Measurements from ENCODE around the gene SCAMP1. TPM values are rescaled to one million over a fixed set of nuclear protein-coding genes. Genes with fewer than 3 reads are reported as not detected.
A peak's percentile ranks its signal among the peaks of the same experiment; 100 is the strongest.
"Not testable (repeated sequence)": the region's sequence is repeated elsewhere in the genome, so short reads cannot be mapped to it uniquely, and the experiment has no call there.

Gene SCAMP1
- total and polyA plus RNA-seq, 5 donors from 2014 or later = 22.1 to 44.8 (median 41.2) TPM

DNA sequence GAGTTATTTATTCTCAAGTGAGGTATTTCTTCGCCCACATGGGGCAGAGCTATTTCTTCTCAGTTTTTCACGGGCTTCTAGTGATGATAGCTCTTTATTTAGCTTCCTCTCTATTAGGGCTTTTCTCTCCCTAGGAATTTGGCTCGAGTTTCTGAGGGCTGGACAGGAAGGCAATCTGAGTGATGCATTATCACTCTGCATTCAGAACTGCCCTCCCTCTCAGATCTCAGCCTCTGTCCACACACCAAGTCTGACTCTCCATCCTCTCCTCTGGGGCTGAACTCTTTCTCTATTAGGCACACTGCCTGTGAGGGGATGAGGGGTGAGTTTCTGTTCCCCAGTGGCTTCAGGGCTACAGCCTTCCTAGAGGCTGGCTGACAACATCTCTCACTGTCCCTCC, 14.9 kb upstream of the SCAMP1 start:
- Histone ChIP-seq H3K4me1 (ENCODE audit: control insufficient read depth, insufficient read depth, low read length, poor library complexity, severe bottlenecking) (no peaks in the 10 kb centered on the region), H3K9me3 (ENCODE audit: control insufficient read depth in 2 of 2, low read length in 2 of 2) (no peaks in the 10 kb centered on the region), H3K27me3 (ENCODE audit: control insufficient read depth, insufficient read depth, low read length) (peaks cover 5% of the 10 kb centered on the region), H3K4me3 (ENCODE audit: low read depth, low read length) (no peak overlapping the region), H3K36me3 (ENCODE audit: control insufficient read depth, insufficient read depth, low read length) (no peaks in the 10 kb centered on the region), H3K27ac (ENCODE audit: insufficient read depth, low read length, poor library complexity, severe bottlenecking) (no peak overlapping the region)
- no peak for DNase-seq
- ATAC-seq (ENCODE audit: low read depth in 2 of 2) = no peak
- H3K36me3 Mint-ChIP-seq = no peaks in the 10 kb centered on the region
- peaks cover 0 to 2% (median 0%) of the 10 kb centered on the region in 7 donors for H3K9me3 Mint-ChIP-seq
- H3K27me3 Mint-ChIP-seq = peaks cover 42% of the 10 kb centered on the region
- no peak overlapping the region for H3K27ac Mint-ChIP-seq
- H3K4me1 Mint-ChIP-seq = no peaks in the 10 kb centered on the region
- H3K4me3 Mint-ChIP-seq = no peak overlapping the region

DNA sequence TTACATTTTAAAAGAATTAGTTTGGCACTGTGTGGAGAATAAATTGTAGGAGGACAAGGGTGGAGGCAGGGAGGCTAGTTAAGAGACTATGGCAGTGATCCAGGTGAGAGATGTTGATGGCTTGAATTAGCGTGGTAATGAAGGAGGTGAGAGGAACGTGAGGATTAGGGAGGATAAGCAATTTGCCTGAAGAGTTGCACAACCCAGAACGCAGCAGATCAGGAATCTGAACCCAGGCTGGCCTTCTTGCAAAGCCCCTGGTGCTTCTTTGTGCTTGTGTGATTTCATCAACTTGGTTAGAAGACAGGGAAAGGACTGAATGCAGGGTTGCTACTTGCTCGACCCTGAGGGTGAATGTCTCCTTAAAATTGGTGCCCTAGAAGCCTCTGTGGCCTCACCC, 6.9 kb upstream of the SCAMP1 start:
- H3K27ac ChIP-seq (ENCODE audit: insufficient read depth, low read length, poor library complexity, severe bottlenecking) = no peak overlapping the region
- no peak overlapping the region for H3K4me3 Mint-ChIP-seq
- H3K36me3 Mint-ChIP-seq = no peaks in the 10 kb centered on the region
- H3K36me3 ChIP-seq (ENCODE audit: control insufficient read depth, insufficient read depth, low read length) = no peaks in the 10 kb centered on the region
- H3K9me3 ChIP-seq (ENCODE audit: control insufficient read depth in 2 of 2, low read length in 2 of 2) = no peaks in the 10 kb centered on the region
- DNase-seq = no peak
- peaks cover 1% of the 10 kb centered on the region for H3K27me3 ChIP-seq (ENCODE audit: control insufficient read depth, insufficient read depth, low read length)
- H3K4me1 Mint-ChIP-seq = peaks cover 10 to 19% (median 15%) of the 10 kb centered on the region in 4 donors
- peaks cover 9% of the 10 kb centered on the region for H3K27me3 Mint-ChIP-seq
- no peak for ATAC-seq (ENCODE audit: low read depth in 2 of 2)
- H3K27ac Mint-ChIP-seq = no peak overlapping the region
- peaks cover 5% of the 10 kb centered on the region for H3K4me1 ChIP-seq (ENCODE audit: control insufficient read depth, insufficient read depth, low read length, poor library complexity, severe bottlenecking)
- peaks cover 0 to 3% (median 0%) of the 10 kb centered on the region in 7 donors for H3K9me3 Mint-ChIP-seq
- H3K4me3 ChIP-seq (ENCODE audit: low read depth, low read length) = no peak overlapping the region

DNA sequence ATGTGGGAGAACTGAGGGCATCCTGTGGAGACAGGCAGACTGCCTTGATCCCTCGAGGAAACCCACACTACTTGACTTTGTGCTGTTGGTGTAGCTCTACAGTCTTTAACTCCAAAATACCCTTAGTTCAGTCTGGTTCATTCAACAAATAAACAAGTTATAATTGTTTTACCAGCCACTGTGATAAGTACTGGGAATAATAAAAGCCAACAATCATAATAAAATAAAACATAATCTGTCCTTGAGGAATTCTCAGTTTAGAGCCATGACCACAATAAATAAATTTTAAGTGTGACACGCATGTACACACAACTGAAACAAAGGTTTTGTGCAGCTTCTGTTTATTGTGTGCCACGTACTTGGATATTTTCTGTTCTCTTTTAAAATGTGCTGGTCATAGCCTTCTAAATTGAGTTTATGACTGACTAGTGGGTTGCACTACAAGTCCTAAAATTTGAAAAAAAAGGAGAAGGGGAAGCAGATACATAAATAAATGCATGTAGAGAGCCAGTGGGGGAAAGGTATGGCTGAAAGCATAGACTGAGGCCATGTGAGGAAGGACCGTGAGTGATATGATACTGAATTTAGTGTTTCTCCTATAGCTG, 6.2 kb upstream of the SCAMP1 start:
- H3K9me3 Mint-ChIP-seq = peaks cover 0 to 2% (median 0%) of the 10 kb centered on the region in 7 donors
- DNase-seq (no peak), ATAC-seq (ENCODE audit: low read depth in 2 of 2) (no peak)
- Histone ChIP-seq H3K36me3 (ENCODE audit: control insufficient read depth, insufficient read depth, low read length) (no peaks in the 10 kb centered on the region), H3K4me3 (ENCODE audit: low read depth, low read length) (no peak overlapping the region), H3K27ac (ENCODE audit: insufficient read depth, low read length, poor library complexity, severe bottlenecking) (no peak overlapping the region), H3K9me3 (ENCODE audit: control insufficient read depth in 2 of 2, low read length in 2 of 2) (no peaks in the 10 kb centered on the region), H3K27me3 (ENCODE audit: control insufficient read depth, insufficient read depth, low read length) (no peaks in the 10 kb centered on the region), H3K4me1 (ENCODE audit: control insufficient read depth, insufficient read depth, low read length, poor library complexity, severe bottlenecking) (peaks cover 12% of the 10 kb centered on the region)
- H3K36me3 Mint-ChIP-seq = no peaks in the 10 kb centered on the region
- H3K27me3 Mint-ChIP-seq = peaks cover 9% of the 10 kb centered on the region
- no peak overlapping the region for H3K27ac Mint-ChIP-seq
- no peak overlapping the region for H3K4me3 Mint-ChIP-seq
- H3K4me1 Mint-ChIP-seq = peaks cover 16 to 25% (median 20%) of the 10 kb centered on the region in 4 donors

DNA sequence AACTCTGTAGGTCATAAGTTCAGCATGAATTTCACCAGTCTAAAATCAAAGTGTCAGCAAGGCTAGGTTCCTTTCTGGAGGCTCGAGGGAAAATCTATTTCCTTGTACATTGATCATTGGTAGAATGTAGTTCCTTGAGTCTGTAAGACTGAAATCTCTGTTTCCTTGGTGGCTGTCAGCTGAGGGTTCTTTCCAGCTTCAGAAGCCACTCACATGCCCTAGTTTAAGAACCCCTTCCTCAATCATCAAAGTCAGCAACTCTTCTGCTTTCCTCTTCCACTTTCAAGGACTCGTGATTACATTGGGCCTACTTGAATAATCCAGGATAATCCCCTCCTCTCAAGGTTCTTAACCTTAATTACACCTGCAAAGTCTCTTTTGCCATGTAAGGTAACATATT, 4.9 kb upstream of the SCAMP1 start:
- Mint-ChIP-seq H3K27me3 (peaks cover under 1% of the 10 kb centered on the region), H3K27ac (peak overlapping the region in 1 of 3 donors; percentile 39), H3K4me3 (no peak overlapping the region), H3K36me3 (no peaks in the 10 kb centered on the region), H3K4me1 (peaks cover 18 to 35% (median 26%) of the 10 kb centered on the region in 4 donors), H3K9me3 (peaks cover 0 to 2% (median 0%) of the 10 kb centered on the region in 7 donors)
- DNase-seq = no peak
- H3K27ac ChIP-seq (ENCODE audit: insufficient read depth, low read length, poor library complexity, severe bottlenecking) = no peak overlapping the region
- no peak for ATAC-seq (ENCODE audit: low read depth in 2 of 2)
- H3K9me3 ChIP-seq (ENCODE audit: control insufficient read depth in 2 of 2, low read length in 2 of 2) = no peaks in the 10 kb centered on the region
- no peaks in the 10 kb centered on the region for H3K27me3 ChIP-seq (ENCODE audit: control insufficient read depth, insufficient read depth, low read length)
- no peaks in the 10 kb centered on the region for H3K36me3 ChIP-seq (ENCODE audit: control insufficient read depth, insufficient read depth, low read length)
- H3K4me3 ChIP-seq (ENCODE audit: low read depth, low read length) = no peak overlapping the region
- peaks cover 19% of the 10 kb centered on the region for H3K4me1 ChIP-seq (ENCODE audit: control insufficient read depth, insufficient read depth, low read length, poor library complexity, severe bottlenecking)

DNA sequence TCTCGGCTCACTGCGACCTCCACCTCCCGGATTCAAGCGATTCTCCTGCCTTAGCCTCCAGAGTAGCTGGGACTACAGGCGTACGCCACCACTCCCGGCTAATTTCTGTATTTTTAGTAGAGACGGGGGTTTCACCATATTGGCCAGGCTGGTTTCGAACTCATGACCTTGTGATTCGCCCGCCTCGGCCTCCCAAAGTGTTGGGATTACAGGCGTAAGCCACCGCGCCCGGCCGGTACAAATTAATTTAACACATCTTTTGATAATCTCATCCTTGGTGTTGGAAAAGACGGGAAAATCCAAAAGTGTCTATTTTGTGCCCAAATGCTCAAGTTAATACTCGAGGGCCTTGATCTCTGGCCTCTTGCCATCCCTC, 974 bp upstream of the SCAMP1 start:
- not testable (repeated sequence) for ATAC-seq (ENCODE audit: low read depth in 2 of 2)

DNA sequence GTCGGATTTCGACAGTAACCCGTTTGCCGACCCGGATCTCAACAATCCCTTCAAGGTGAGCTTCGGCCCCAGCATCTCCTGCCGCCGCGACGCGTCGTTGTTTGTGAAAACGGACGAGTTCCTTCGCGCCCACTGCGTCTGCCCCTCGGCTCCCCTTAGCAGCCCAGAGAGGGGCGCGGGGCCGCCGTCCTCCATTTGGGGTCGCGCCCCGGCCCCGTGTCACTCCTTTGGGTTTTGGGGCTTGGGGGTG, 182 bp downstream of the SCAMP1 start:
- no peaks in the 10 kb centered on the region for H3K27me3 Mint-ChIP-seq
- Histone ChIP-seq H3K36me3 (ENCODE audit: control insufficient read depth, insufficient read depth, low read length) (no peaks in the 10 kb centered on the region), H3K4me1 (ENCODE audit: control insufficient read depth, insufficient read depth, low read length, poor library complexity, severe bottlenecking) (peaks cover 29% of the 10 kb centered on the region), H3K27ac (ENCODE audit: insufficient read depth, low read length, poor library complexity, severe bottlenecking) (peak overlapping the region; percentile 83), H3K27me3 (ENCODE audit: control insufficient read depth, insufficient read depth, low read length) (no peaks in the 10 kb centered on the region), H3K4me3 (ENCODE audit: low read depth, low read length) (peak overlapping the region; percentile 58), H3K9me3 (ENCODE audit: control insufficient read depth in 2 of 2, low read length in 2 of 2) (no peaks in the 10 kb centered on the region)
- peak overlapping the region; percentile 97 to 98 (median 98) for H3K4me3 Mint-ChIP-seq
- H3K9me3 Mint-ChIP-seq = peaks cover 0 to 2% (median 0%) of the 10 kb centered on the region in 7 donors
- DNase-seq (no peak), ATAC-seq (ENCODE audit: low read depth in 2 of 2) (no peak)
- H3K4me1 Mint-ChIP-seq = peaks cover 34 to 70% (median 51%) of the 10 kb centered on the region in 4 donors
- no peaks in the 10 kb centered on the region for H3K36me3 Mint-ChIP-seq
- H3K27ac Mint-ChIP-seq = peak overlapping the region; percentile 89 to 97 (median 95)

More for the DNA sequence above, 974 bp upstream of the SCAMP1 start:
- H3K36me3 ChIP-seq (ENCODE audit: control insufficient read depth, insufficient read depth, low read length); H3K9me3 ChIP-seq (ENCODE audit: control insufficient read depth in 2 of 2, low read length in 2 of 2); H3K27me3 Mint-ChIP-seq; H3K9me3 Mint-ChIP-seq; DNase-seq; H3K27me3 ChIP-seq (ENCODE audit: control insufficient read depth, insufficient read depth, low read length); H3K36me3 Mint-ChIP-seq: not testable (repeated sequence)
- peak overlapping the region; percentile 83 for H3K27ac ChIP-seq (ENCODE audit: insufficient read depth, low read length, poor library complexity, severe bottlenecking)
- Mint-ChIP-seq H3K4me1 (peaks cover 38 to 66% (median 49%) of the 10 kb centered on the region in 4 donors), H3K27ac (peak overlapping the region; percentile 89 to 97 (median 95)), H3K4me3 (peak overlapping the region; percentile 97 to 98 (median 98))
- H3K4me3 ChIP-seq (ENCODE audit: low read depth, low read length) = peak overlapping the region; percentile 82
- H3K4me1 ChIP-seq (ENCODE audit: control insufficient read depth, insufficient read depth, low read length, poor library complexity, severe bottlenecking) = peaks cover 29% of the 10 kb centered on the region

DNA sequence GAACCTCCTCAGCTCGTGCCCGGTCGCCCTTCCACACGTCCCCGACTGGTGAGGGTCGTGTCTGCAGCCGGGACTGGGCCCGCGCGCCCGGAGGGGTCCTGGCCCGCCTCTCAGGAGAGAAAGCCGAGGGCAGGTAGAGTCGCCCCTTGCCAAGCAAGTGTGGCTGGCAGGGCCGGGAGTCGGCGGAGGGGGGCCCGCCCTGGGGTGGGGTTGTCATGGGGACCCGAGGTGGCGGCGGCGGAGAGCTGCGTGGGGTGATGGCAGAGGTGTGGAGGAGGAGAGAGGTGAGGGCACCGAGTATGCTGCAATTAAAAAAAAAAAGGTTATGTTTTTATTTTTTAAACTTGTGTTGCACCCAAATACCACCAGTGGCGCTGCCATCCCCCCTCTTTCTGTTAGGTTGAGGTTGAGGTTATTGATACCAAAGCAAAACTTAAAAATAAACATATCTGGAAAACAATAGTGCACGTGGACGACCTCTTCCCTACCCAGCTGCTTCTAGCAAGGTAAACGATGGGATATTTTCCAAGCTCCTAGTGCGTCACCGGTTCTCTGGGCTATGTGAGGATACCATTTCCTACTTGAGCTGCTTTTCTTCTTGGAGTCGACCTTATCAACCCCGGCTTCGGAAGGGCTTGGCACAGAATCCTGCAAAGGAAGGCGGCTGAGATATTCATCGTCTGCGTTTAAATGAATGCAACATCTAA, 660 bp downstream of the SCAMP1 start:
- peaks cover 32 to 70% (median 53%) of the 10 kb centered on the region in 4 donors for H3K4me1 Mint-ChIP-seq
- H3K36me3 Mint-ChIP-seq = no peaks in the 10 kb centered on the region
- DNase-seq (peak; percentile 65 to 80 (median 66)), ATAC-seq (ENCODE audit: low read depth in 2 of 2) (peak; percentile 50 to 58)
- Histone ChIP-seq H3K36me3 (ENCODE audit: control insufficient read depth, insufficient read depth, low read length) (no peaks in the 10 kb centered on the region), H3K4me1 (ENCODE audit: control insufficient read depth, insufficient read depth, low read length, poor library complexity, severe bottlenecking) (peaks cover 29% of the 10 kb centered on the region), H3K27ac (ENCODE audit: insufficient read depth, low read length, poor library complexity, severe bottlenecking) (peak overlapping the region; percentile 83), H3K27me3 (ENCODE audit: control insufficient read depth, insufficient read depth, low read length) (no peaks in the 10 kb centered on the region), H3K9me3 (ENCODE audit: control insufficient read depth in 2 of 2, low read length in 2 of 2) (no peaks in the 10 kb centered on the region), H3K4me3 (ENCODE audit: low read depth, low read length) (peak overlapping the region; percentile 86)
- no peaks in the 10 kb centered on the region for H3K27me3 Mint-ChIP-seq
- H3K9me3 Mint-ChIP-seq = peaks cover 0 to 2% (median 0%) of the 10 kb centered on the region in 7 donors
- H3K27ac Mint-ChIP-seq = peak overlapping the region; percentile 89 to 97 (median 95)
- peak overlapping the region; percentile 97 to 98 (median 98) for H3K4me3 Mint-ChIP-seq

- peak overlapping the region; percentile 59 to 97 (median 95) for H3K27ac Mint-ChIP-seq
- DNase-seq = no peak
- peaks cover 0 to 2% (median 0%) of the 10 kb centered on the region in 7 donors for H3K9me3 Mint-ChIP-seq
- H3K4me1 Mint-ChIP-seq = peaks cover 32 to 70% (median 53%) of the 10 kb centered on the region in 4 donors
- no peaks in the 10 kb centered on the region for H3K27me3 ChIP-seq (ENCODE audit: control insufficient read depth, insufficient read depth, low read length)
- peaks cover 29% of the 10 kb centered on the region for H3K4me1 ChIP-seq (ENCODE audit: control insufficient read depth, insufficient read depth, low read length, poor library complexity, severe bottlenecking)
- peak overlapping the region; percentile 97 to 98 (median 98) for H3K4me3 Mint-ChIP-seq
- peak overlapping the region; percentile 86 for H3K4me3 ChIP-seq (ENCODE audit: low read depth, low read length)
- H3K27ac ChIP-seq (ENCODE audit: insufficient read depth, low read length, poor library complexity, severe bottlenecking) = peak overlapping the region; percentile 83
- no peak for ATAC-seq (ENCODE audit: low read depth in 2 of 2)
- no peaks in the 10 kb centered on the region for H3K9me3 ChIP-seq (ENCODE audit: control insufficient read depth in 2 of 2, low read length in 2 of 2)
- no peaks in the 10 kb centered on the region for H3K36me3 Mint-ChIP-seq
- no peaks in the 10 kb centered on the region for H3K27me3 Mint-ChIP-seq
- H3K36me3 ChIP-seq (ENCODE audit: control insufficient read depth, insufficient read depth, low read length) = no peaks in the 10 kb centered on the region
Measured at GRCh38 chr5:78361631-78361993, 1.2 kb downstream of the SCAMP1 start.

Data from CD4-positive, CD25-positive, alpha-beta regulatory T cell (primary cell).